ENCODE measurements around the gene KHDRBS1.

The KHDRBS1 gene

DNA sequence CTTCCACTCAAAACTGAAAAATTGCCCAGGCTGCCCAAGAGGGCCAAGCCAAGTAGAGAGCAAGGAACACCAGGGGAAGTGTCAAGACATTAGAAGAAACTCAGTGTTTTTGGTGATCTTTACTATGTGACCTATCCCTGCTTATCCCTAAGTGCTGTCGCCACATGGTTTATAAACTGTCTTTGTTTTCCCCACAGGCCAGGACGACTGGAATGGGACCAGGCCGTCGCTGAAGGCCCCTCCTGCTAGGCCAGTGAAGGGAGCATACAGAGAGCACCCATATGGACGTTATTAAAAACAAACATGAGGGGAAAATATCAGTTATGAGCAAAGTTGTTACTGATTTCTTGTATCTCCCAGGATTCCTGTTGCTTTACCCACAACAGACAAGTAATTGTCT, 28.7 kb downstream of the KHDRBS1 start:
- Histone ChIP-seq H3K9me3 (ENCODE audit: control insufficient read depth in 1 of 2, low read length in 2 of 2) (no peaks in the 10 kb centered on the region), H3K4me3 (ENCODE audit: low read depth in 1 of 2, low read length in 2 of 2) (no peak overlapping the region), H3K4me1 (ENCODE audit: control insufficient read depth in 1 of 2, insufficient read depth in 2 of 2, low read length in 2 of 2) (no peaks in the 10 kb centered on the region), H3K27me3 (ENCODE audit: low read depth, low read length) (no peaks in the 10 kb centered on the region), H3K27ac (ENCODE audit: low read length) (no peak overlapping the region), H3K36me3 (ENCODE audit: control insufficient read depth in 1 of 2, insufficient read depth in 2 of 2, low read length in 2 of 2) (peaks cover 68 to 77% of the 10 kb centered on the region in 2 donors)

DNA sequence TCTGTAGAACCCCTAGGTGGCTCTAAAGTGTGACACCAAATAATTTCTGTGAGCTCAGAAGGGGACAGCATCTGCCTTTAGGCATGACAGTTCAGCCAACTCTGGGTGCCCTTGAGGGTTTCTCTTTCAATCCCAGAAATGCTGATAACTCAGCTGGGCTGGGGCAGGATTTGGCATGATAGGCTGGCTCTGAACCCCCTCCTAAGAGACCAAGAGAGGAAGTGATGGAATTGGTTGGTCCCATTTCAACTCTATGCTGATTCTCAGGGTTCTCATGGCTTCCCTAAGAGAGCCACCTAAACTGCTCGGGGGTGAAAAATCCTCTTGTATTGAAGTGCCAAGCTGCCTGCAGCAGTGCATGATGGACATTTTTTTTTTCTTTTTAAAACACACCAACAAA, 30.6 kb downstream of the KHDRBS1 start:
- H3K4me3 ChIP-seq (ENCODE audit: low read depth in 1 of 2, low read length in 2 of 2) = no peak overlapping the region
- H3K36me3 ChIP-seq (ENCODE audit: control insufficient read depth in 1 of 2, insufficient read depth in 2 of 2, low read length in 2 of 2) = peaks cover 59 to 77% of the 10 kb centered on the region in 2 donors
- no peak overlapping the region for H3K27ac ChIP-seq (ENCODE audit: low read length)
- no peaks in the 10 kb centered on the region for H3K9me3 ChIP-seq (ENCODE audit: control insufficient read depth in 1 of 2, low read length in 2 of 2)
- H3K4me1 ChIP-seq (ENCODE audit: control insufficient read depth in 1 of 2, insufficient read depth in 2 of 2, low read length in 2 of 2) = no peaks in the 10 kb centered on the region
- H3K27me3 ChIP-seq (ENCODE audit: low read depth, low read length) = no peaks in the 10 kb centered on the region

DNA sequence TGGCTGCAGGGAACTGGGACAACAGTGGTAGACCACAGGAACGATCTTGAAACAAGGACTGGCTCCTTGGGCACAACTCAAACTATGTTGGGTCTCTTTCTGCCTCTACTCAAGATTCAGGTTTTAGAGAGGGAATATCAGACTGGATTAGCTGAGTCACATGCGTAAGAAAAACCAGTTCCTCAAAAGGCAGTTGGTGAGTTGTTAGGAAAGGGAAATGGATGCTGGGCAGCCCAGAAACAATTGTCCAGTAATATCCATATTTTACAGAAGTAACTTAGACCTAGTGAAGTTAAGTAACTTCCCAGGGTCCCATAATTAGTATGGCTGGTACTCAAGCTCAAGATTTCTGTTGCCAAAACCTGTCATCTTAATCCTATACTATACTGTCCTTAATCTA, 32.1 kb downstream of the KHDRBS1 start:
- Histone ChIP-seq H3K27me3 (ENCODE audit: low read depth, low read length) (no peaks in the 10 kb centered on the region), H3K4me3 (ENCODE audit: low read depth in 1 of 2, low read length in 2 of 2) (no peak overlapping the region), H3K4me1 (ENCODE audit: control insufficient read depth in 1 of 2, insufficient read depth in 2 of 2, low read length in 2 of 2) (no peaks in the 10 kb centered on the region), H3K9me3 (ENCODE audit: control insufficient read depth in 1 of 2, low read length in 2 of 2) (no peaks in the 10 kb centered on the region), H3K27ac (ENCODE audit: low read length) (no peak overlapping the region), H3K36me3 (ENCODE audit: control insufficient read depth in 1 of 2, insufficient read depth in 2 of 2, low read length in 2 of 2) (peaks cover 48 to 69% of the 10 kb centered on the region in 2 donors)

DNA sequence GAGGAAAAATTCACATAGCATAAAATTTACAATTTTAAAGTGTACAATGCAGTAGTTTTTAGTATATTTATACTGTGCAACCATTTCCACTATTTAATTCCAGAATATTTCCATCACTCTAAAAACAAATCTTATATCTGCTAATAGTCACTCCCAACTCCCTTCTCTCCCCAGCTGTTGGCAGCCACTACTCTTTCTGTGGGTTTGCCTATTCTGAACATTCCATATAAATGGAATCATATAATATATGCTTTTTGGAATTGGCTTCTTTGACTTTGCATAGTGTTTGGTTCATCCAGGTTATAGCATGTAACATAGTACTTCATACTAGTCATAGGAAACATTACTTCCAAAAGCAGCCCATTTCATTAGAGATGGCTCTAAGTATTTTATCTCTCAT, 34.0 kb downstream of the KHDRBS1 start:
- no peak overlapping the region for H3K4me3 ChIP-seq (ENCODE audit: low read depth in 1 of 2, low read length in 2 of 2)
- H3K27me3 ChIP-seq (ENCODE audit: low read depth, low read length) = no peaks in the 10 kb centered on the region
- H3K36me3 ChIP-seq (ENCODE audit: control insufficient read depth in 1 of 2, insufficient read depth in 2 of 2, low read length in 2 of 2) = peaks cover 43 to 68% of the 10 kb centered on the region in 2 donors
- H3K4me1 ChIP-seq (ENCODE audit: control insufficient read depth in 1 of 2, insufficient read depth in 2 of 2, low read length in 2 of 2) = no peaks in the 10 kb centered on the region
- no peak overlapping the region for H3K27ac ChIP-seq (ENCODE audit: low read length)
- no peaks in the 10 kb centered on the region for H3K9me3 ChIP-seq (ENCODE audit: control insufficient read depth in 1 of 2, low read length in 2 of 2)

DNA sequence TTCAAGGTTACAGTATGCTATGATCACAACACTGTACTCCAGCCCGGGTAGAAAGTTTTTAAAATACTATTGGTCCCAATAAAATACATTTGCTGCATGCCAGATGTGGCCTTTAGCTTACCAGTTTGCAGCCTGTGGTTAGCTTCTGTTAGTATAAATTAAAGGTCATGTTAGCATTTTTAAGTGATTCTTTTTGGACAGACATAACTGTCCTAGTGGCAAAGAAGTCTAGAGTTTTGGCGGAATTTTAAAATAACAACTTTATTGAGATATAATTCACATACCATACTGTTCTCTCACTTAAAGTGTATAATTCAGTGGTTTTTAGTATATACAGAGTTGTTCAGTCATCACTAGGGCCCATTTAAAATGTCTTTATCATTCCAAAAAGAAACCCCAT, 34.8 kb downstream of the KHDRBS1 start:
- Histone ChIP-seq H3K27me3 (ENCODE audit: low read depth, low read length) (no peaks in the 10 kb centered on the region), H3K27ac (ENCODE audit: low read length) (no peak overlapping the region), H3K4me1 (ENCODE audit: control insufficient read depth in 1 of 2, insufficient read depth in 2 of 2, low read length in 2 of 2) (no peaks in the 10 kb centered on the region), H3K4me3 (ENCODE audit: low read depth in 1 of 2, low read length in 2 of 2) (no peak overlapping the region), H3K9me3 (ENCODE audit: control insufficient read depth in 1 of 2, low read length in 2 of 2) (no peaks in the 10 kb centered on the region), H3K36me3 (ENCODE audit: control insufficient read depth in 1 of 2, insufficient read depth in 2 of 2, low read length in 2 of 2) (peaks cover 43 to 68% of the 10 kb centered on the region in 2 donors)

DNA sequence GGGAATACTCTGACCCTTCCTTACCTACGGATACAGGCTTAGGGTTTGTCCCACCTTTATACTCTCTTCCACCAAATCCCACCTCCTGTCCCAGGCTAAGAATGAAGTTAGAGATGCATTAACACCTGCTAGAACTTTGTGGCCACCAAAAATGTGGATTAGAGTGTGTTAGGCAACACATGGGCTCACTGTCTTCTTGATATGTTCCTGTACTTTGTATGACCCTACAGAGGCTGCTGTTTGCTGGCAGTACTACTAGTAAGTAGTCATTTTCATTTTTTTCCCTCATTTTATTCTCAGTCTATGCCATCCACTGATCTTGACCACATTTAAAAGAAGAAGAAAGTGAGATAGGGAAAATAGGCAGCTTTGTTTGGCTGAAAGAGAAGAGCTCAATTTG, 38.0 kb downstream of the KHDRBS1 start:
- H3K36me3 ChIP-seq (ENCODE audit: control insufficient read depth in 1 of 2, insufficient read depth in 2 of 2, low read length in 2 of 2) = peaks cover 48 to 81% of the 10 kb centered on the region in 2 donors
- H3K4me3 ChIP-seq (ENCODE audit: low read depth in 1 of 2, low read length in 2 of 2) = no peak overlapping the region
- no peaks in the 10 kb centered on the region for H3K4me1 ChIP-seq (ENCODE audit: control insufficient read depth in 1 of 2, insufficient read depth in 2 of 2, low read length in 2 of 2)
- no peak overlapping the region for H3K27ac ChIP-seq (ENCODE audit: low read length)
- no peaks in the 10 kb centered on the region for H3K9me3 ChIP-seq (ENCODE audit: control insufficient read depth in 1 of 2, low read length in 2 of 2)
- H3K27me3 ChIP-seq (ENCODE audit: low read depth, low read length) = no peaks in the 10 kb centered on the region

DNA sequence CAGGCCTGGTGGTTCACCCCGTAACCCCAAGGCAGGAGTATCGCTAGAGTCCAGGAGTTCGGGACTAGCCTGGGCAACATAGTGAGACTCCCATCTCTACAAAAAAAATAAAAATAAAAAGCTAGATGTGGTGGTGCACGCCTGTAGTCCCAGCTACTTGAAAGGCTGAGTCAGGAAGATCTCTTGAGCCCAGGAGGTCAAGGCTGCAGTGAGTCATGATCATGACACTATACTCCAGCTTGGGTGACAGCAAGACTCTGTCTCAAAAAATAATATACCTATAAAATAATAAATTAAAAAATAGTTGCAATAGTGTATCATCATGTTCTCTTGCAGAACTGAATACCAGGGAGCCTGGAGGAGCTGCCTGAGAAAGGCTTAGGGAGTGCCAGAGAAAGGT, 39.2 kb downstream of the KHDRBS1 start:
- Histone ChIP-seq H3K4me1 (ENCODE audit: control insufficient read depth in 1 of 2, insufficient read depth in 2 of 2, low read length in 2 of 2) (no peaks in the 10 kb centered on the region), H3K36me3 (ENCODE audit: control insufficient read depth in 1 of 2, insufficient read depth in 2 of 2, low read length in 2 of 2) (peaks cover 44 to 76% of the 10 kb centered on the region in 2 donors), H3K27me3 (ENCODE audit: low read depth, low read length) (no peaks in the 10 kb centered on the region), H3K9me3 (ENCODE audit: control insufficient read depth in 1 of 2, low read length in 2 of 2) (no peaks in the 10 kb centered on the region), H3K27ac (ENCODE audit: low read length) (no peak overlapping the region), H3K4me3 (ENCODE audit: low read depth in 1 of 2, low read length in 2 of 2) (no peak overlapping the region)

DNA sequence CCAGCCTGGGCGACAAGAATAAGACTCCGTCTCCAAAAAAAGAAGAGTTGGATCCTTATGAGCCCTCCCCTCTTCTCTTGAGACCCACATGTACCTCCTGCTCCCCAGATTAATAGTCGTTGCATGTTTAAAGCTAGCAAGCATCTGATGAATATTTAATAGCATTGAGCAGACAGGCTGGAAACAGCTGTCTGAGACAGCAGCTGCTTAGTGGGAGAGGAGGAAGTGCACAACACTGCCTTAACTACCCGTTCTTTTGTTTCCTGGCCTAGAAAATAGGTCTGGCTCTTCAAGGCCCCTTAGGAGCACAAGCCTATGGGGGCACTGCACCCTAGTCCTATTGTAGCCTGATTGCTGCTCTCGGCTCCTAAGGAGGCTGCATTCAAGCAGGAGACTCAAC, 41.7 kb downstream of the KHDRBS1 start:
- Histone ChIP-seq H3K4me1 (ENCODE audit: control insufficient read depth in 1 of 2, insufficient read depth in 2 of 2, low read length in 2 of 2) (no peaks in the 10 kb centered on the region), H3K36me3 (ENCODE audit: control insufficient read depth in 1 of 2, insufficient read depth in 2 of 2, low read length in 2 of 2) (peaks cover 57 to 74% of the 10 kb centered on the region in 2 donors), H3K9me3 (ENCODE audit: control insufficient read depth in 1 of 2, low read length in 2 of 2) (no peaks in the 10 kb centered on the region), H3K27me3 (ENCODE audit: low read depth, low read length) (no peaks in the 10 kb centered on the region), H3K27ac (ENCODE audit: low read length) (no peak overlapping the region), H3K4me3 (ENCODE audit: low read depth in 1 of 2, low read length in 2 of 2) (no peak overlapping the region)

DNA sequence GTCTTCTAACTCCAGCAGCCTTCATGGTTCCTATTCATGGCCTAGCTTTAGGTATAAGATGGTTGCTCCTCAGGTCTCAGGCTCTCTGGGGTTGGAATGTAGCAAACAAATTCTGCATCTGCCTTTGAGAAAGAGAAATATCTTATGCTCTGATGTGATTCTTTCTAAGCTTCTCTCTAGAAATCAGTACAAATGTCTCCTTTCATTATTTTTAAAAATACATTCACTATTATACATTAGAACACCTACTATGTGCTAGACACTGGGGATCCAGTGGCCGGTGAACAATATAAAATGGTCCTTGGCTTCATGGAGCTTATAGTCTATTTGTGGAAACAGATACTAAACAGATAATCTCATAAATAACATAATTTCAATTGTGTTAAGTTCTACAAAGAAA, 42.9 kb downstream of the KHDRBS1 start:
- Histone ChIP-seq H3K9me3 (ENCODE audit: control insufficient read depth in 1 of 2, low read length in 2 of 2) (no peaks in the 10 kb centered on the region), H3K36me3 (ENCODE audit: control insufficient read depth in 1 of 2, insufficient read depth in 2 of 2, low read length in 2 of 2) (peaks cover 63 to 78% of the 10 kb centered on the region in 2 donors), H3K4me1 (ENCODE audit: control insufficient read depth in 1 of 2, insufficient read depth in 2 of 2, low read length in 2 of 2) (no peaks in the 10 kb centered on the region), H3K4me3 (ENCODE audit: low read depth in 1 of 2, low read length in 2 of 2) (no peak overlapping the region), H3K27ac (ENCODE audit: low read length) (no peak overlapping the region), H3K27me3 (ENCODE audit: low read depth, low read length) (no peaks in the 10 kb centered on the region)

DNA sequence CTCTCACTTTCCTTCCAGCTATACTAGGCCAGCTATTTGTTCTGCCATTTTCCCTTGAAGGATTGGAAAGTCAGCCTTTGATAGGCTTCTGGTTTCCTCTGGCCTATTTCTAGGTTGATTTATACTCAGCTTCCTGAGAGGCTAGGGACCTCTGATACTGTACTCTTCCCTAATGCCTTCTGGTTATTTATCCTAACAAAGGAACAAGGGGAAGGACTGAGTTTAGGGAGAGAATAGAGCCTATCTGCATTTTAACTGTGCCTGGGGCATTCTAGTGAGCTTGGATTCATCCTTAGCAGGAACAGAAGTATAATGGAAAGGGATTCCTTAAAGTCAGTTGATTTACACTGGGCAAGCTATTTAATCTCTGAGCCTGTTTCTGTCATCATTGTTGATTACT, 47.2 kb downstream of the KHDRBS1 start:
- Histone ChIP-seq H3K9me3 (ENCODE audit: control insufficient read depth in 1 of 2, low read length in 2 of 2) (no peaks in the 10 kb centered on the region), H3K27me3 (ENCODE audit: low read depth, low read length) (no peaks in the 10 kb centered on the region), H3K36me3 (ENCODE audit: control insufficient read depth in 1 of 2, insufficient read depth in 2 of 2, low read length in 2 of 2) (peaks cover 37 to 42% of the 10 kb centered on the region in 2 donors), H3K27ac (ENCODE audit: low read length) (no peak overlapping the region), H3K4me1 (ENCODE audit: control insufficient read depth in 1 of 2, insufficient read depth in 2 of 2, low read length in 2 of 2) (peaks cover 4 to 16% of the 10 kb centered on the region in 2 donors), H3K4me3 (ENCODE audit: low read depth in 1 of 2, low read length in 2 of 2) (no peak overlapping the region)

DNA sequence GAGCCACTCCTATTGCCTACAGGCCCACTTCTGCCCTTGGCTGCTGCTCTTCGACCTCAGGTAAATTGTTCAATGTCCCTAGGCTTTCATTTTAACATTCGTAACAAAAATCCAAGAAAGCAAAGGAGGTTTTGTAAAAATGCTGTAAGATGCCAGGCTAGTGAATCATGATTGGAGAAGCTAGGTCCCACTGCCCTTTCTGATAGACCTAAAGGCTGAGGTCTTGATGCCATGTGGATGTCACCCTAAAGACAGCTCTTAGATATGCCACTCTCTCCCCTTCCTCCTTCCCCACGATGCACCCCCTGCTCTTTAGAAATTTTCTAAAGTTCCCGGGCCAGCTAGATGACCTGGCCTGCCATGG, 49.2 kb downstream of the KHDRBS1 start:
- no peaks in the 10 kb centered on the region for H3K27me3 ChIP-seq (ENCODE audit: low read depth, low read length)
- no peaks in the 10 kb centered on the region for H3K9me3 ChIP-seq (ENCODE audit: control insufficient read depth in 1 of 2, low read length in 2 of 2)
- peaks cover 27 to 31% of the 10 kb centered on the region in 2 donors for H3K36me3 ChIP-seq (ENCODE audit: control insufficient read depth in 1 of 2, insufficient read depth in 2 of 2, low read length in 2 of 2)
- H3K4me1 ChIP-seq (ENCODE audit: control insufficient read depth in 1 of 2, insufficient read depth in 2 of 2, low read length in 2 of 2) = peaks cover 11 to 16% of the 10 kb centered on the region in 2 donors
- H3K27ac ChIP-seq (ENCODE audit: low read length) = peak overlapping the region; percentile 58
- H3K4me3 ChIP-seq (ENCODE audit: low read depth in 1 of 2, low read length in 2 of 2) = no peak overlapping the region

DNA sequence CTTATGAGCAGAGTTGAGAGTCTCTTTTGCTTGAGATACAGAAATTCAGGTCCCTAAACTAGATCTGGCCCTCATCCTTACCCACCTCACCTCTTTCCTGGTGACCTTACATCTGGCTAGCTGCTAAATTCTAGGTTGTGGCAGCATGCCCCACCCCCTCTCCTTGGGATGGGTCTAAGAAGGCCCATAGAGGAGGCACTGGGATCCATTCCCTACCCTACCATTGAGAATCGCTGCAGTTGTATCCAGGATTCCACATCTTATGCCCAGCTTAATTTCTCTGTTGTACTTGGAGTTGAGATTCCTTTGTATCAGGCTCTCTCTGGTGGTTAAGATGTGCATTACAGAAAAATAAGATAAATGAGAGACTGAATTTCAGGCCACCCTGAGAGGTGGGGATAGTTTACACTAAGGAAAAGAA, 49.6 kb downstream of the KHDRBS1 start:
- H3K4me3 ChIP-seq (ENCODE audit: low read depth in 1 of 2, low read length in 2 of 2) = no peak overlapping the region
- peaks cover 25 to 27% of the 10 kb centered on the region in 2 donors for H3K36me3 ChIP-seq (ENCODE audit: control insufficient read depth in 1 of 2, insufficient read depth in 2 of 2, low read length in 2 of 2)
- H3K9me3 ChIP-seq (ENCODE audit: control insufficient read depth in 1 of 2, low read length in 2 of 2) = no peaks in the 10 kb centered on the region
- no peak overlapping the region for H3K27ac ChIP-seq (ENCODE audit: low read length)
- no peaks in the 10 kb centered on the region for H3K27me3 ChIP-seq (ENCODE audit: low read depth, low read length)
- peaks cover 11 to 16% of the 10 kb centered on the region in 2 donors for H3K4me1 ChIP-seq (ENCODE audit: control insufficient read depth in 1 of 2, insufficient read depth in 2 of 2, low read length in 2 of 2)
